PC-3 (cell line): Measurements from ENCODE around the gene DDX39A.

ENCODE experiments used
- CTCF ChIP-seq: fragments of 300-600 bp; sonication (generic); conservative IDR thresholded peaks from 2 replicates; pipeline ENCODE4 v1.5.1; 2017; ENCODE audit warnings: antibody characterized with exemption, low read depth, mild to moderate bottlenecking, low read length
- EZH2phosphoT487 ChIP-seq: fragments of 300-600 bp; sonication (generic); IDR thresholded peaks from 2 replicates; pipeline ENCODE4 v1.6.1; 2018; ENCODE audit warnings: mild to moderate bottlenecking, antibody characterized with exemption, low read length, borderline replicate concordance

- TF ChIP-seq CTCF, result no peak
- TF ChIP-seq EZH2phosphoT487, result no peak
Observed at GRCh38 chr19:14411938-14412245, 7.2 kb downstream of the DDX39A start.
